HG02588 (cell line): ENCODE measurements around the gene JADE2.
"Not testable (repeated sequence)": the region's sequence is repeated elsewhere in the genome, so short reads cannot be mapped to it uniquely, and the experiment has no call there.

Experiments used
- ATAC-seq: cut with Tn5 transposase; IDR thresholded peaks from one replicate; pipeline ENCODE4 v1.9.1; 2021; ENCODE audit warnings: mild to moderate bottlenecking, moderate library complexity; ENCODE audit not compliant: unreplicated experiment

The JADE2 gene

DNA sequence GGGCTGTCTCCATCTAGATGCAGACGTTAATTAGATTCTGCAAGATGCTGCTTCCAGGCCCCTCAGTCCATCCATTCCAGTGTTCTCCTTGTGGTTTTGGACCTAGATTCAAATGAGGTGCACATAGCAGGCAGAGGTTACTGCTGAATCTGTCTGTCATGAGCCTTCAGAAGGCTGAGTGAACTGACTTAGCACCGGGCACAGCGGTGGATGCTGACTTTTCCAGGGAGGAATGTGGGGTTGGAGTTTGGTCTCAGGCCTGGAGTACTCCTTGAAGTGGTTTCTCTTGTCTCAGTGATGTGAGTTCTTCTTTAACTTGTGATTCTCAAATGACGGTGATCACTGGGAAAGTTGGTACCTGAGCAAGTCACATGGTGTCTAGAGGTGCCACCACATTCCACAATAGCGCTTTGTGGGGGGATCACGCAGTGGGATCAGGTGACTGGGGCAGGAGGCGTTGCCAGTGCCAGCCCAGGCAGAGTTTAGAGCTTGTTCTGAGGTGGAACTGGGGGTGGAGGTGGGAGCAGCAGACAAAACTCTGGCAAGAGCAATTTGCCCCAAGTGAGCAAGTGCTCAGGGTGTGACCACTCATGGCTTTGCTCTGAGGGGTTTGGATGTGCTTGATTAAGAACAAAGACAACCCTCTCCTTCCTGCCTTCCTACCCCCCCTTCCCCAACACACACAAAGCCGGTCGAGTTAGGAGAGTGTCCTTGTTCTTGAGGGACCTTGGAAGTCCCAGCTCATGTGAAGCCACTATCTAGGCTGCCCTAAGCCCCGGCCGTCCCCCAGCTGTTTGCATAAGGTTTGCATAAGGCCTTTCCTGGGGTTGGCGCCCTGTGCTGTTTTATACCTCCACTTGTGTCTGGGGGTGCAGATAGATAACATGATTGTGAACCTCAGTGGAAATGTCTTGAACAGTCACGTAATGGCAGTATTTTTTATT, 25.1 kb downstream of the JADE2 start:
- ATAC-seq = no peak

DNA sequence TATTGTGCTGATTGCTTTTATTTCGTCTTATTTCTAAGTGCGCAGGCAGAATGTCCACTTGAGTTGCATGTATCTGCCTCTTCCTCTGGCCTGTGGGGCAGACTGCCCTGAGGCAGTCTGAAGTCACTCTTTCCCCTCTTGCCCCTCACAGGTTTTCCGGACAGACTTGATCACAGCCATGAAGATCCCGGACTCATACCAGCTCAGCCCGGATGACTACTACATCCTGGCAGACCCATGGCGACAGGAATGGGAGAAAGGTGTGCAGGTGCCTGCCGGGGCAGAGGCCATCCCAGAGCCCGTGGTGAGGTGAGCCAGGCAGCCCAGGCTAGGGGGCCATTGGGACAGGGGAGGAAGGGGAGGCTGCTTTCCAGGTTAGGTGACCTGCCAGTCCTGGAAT, 26.4 kb downstream of the JADE2 start:
- ATAC-seq = no peak

DNA sequence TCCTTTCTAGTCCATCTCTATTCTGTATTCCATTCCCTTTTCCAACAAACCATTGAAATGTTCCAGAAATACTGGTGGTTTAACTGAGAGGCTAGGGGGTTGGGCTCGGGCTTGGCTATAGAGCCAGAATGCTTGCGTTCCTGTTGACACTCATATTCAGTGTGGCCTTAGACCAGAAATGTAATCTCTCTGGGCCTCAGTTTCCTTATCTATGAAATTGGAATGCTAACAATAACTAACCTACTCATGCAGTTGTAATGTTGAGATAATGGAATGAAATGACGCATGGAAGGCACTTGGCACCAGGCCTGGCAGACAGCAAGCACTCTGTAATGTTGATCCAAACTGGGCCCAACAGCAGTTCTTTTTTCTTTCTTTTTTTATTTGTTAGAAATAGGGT, 26.8 kb downstream of the JADE2 start:
- no peak for ATAC-seq

DNA sequence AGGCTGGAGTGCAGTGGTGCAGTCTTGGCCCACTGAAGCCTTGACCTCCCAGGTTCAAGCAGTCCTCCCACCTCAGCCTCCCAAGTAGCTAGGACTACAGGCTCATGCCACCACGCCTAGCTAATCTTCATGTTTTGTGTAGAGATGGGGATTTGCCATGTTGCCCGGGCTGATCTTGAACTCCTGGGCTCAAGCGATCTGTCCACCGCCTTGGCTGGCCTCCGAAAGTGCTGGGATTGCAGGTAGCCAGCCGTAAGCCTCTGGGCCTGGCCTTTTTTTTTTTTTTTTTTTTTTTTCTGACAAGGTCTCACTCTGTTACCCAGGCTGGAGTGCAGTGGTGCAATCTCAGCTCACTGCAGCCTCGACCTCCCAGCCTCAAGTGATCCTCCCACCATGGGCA, 27.2 kb downstream of the JADE2 start:
- ATAC-seq = not testable (repeated sequence)

DNA sequence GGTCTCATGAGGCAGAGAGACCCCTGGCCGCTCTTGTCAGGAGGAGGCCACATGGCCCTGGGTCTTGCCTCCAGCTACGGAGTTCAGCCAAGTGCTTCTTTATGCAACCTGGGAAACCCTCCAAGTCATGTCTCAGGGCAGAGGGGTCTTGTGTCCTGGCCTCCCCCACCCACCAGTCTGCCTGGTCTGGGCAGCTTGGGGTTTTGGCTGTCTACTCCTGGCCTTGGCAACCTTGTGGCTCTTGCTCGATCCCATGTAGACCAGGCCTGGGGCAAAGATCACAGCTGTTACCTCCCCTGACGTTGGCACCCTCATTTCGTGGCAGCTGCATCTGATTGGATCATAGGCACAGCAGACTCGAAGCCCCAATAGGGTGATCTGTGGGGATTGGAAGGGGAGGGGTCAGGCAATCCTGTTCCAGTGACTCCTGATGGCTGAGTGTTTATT, 28.4 kb downstream of the JADE2 start:
- ATAC-seq = no peak

DNA sequence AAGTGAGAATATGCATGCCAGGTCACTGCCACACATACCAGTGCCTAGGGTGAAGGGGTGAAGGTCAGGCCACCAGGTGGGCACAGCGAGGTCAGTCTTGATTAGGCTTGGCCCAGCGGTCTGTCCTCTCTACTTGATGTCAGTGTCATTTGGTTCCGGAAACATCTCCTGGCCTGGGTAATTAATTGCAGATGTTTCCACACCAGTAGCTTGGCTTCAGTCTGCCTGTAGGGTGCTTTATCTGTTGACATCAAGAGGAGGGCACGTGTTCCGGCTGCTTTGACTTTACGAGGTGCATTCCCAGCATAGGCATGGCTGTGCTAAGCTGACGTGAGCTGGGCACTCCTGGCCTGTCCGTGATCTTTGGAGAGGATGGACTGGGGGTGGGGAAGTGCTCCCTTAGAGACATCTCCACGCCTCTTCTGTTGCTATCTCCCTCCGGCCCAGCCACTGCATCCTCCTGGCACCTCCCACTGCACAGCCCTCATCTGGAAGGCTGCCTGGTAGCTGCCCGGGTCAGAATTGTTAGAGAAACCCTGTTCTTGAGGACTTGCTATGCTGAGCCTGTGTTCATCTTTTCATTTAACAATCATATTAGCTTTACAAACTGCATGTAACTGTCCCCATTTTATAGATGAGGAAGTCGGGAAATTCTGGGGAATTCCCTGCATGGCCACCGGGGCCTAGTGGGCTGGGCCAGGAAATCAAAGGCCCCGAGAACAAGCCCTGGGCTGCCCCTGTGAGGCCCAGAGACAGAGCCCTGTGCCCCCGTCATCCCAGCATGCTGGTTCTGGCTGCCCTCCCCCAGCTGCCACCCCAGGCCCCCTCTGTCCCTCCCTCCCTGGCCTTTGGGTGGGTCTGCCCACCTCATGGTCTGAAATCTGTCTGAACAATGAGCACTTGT, 29.1 kb downstream of the JADE2 start:
- ATAC-seq = peak; percentile 40

DNA sequence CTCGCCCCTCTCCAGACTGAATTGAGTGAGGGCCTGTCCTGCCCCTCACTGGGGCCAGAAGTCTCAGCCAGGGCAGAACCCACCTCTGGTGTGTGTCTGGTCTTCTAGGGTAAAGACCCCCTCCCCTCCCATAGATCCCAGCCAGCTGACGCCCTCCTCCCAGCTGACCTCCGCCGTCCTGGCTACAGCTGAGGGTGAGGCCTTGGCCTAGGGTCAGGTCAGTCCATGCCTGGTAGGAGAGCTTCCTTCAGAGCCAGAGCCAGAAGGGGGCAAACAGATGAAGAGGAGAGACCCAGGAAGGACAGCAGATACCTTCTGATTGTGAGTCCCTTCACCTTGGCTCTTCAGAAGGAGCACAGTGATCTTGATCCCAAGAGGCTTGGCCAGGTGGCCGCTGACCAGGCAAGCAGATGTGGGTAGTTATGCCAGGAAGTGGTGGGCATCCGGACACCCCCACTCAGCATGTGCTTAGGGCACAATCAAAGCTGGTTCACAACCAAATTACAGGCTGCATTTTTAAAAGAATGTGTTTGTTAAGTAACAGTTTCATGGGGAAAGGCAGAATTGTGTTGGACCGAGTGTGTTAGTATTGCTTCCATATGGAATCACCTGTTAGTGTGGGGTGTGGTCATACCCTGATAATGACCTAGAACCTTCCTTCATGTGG, 29.9 kb downstream of the JADE2 start:
- ATAC-seq = no peak

DNA sequence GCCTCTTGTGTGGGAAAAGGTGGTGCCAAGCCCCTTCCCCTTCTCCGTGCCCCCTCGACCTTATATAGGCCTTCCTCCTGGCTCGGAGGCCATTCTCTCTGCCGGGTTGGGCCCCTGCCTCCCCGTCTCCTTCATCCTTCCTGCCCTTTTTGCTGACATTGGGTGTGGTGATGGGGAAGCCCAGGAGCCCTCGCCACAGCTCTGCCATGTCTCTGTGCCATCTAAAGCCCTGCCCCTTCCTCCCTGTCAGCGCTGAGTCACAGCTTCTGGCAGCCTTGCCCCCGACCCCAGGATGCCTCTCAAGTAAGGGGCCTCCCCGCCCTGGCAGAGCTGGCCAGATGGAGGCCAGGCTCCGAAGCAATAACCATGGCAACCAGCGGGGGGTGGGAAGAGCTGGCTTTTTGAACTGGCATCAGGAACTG, 30.4 kb downstream of the JADE2 start:
- ATAC-seq = peak; percentile 42

DNA sequence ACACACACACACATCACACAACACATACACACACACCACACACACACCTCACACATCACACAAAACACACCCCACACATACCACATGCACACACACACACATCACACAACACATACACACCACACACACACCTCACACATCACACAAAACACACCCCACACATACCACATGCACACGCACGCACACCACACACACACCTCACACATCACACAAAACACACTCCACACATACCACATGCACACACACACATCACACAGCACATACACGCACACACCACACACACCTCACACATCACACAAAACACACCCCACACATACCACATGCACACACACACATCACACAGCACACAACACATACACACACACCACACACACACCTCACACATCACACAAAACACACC, 31.1 kb downstream of the JADE2 start:
- ATAC-seq = not testable (repeated sequence)

DNA sequence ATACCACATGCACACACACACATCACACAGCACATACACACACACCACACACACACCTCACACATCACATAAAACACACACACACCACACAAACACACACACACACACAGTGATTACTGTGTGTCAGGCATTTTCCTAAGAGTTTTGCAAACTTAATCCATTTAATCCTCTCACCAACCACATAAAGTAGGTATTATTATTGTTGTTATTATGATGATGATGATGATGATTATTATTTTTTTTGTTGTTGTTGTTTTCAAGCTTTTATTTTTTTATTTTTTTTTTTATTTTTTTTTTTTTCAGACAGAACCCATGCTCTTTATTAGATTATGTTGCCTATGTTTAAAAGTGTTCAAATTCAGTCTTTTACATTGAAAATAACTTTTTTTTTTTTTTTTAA, 31.5 kb downstream of the JADE2 start:
- ATAC-seq = no peak

DNA sequence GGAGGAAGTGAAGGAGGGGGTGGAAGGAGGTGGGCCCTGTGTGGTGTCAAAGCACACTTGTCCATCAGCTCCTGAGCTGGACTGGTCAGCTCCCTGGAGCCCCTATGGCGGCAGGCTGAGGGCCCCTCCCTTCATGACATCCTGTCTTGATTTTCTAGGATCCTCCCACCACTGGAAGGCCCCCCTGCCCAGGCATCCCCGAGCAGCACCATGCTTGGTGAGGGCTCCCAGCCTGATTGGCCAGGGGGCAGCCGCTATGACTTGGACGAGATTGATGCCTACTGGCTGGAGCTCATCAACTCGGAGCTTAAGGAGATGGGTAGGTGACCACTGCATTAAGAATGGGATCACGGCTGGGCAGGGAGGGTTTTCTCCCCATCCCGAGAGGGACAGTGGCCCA, 34.2 kb downstream of the JADE2 start:
- ATAC-seq = no peak

DNA sequence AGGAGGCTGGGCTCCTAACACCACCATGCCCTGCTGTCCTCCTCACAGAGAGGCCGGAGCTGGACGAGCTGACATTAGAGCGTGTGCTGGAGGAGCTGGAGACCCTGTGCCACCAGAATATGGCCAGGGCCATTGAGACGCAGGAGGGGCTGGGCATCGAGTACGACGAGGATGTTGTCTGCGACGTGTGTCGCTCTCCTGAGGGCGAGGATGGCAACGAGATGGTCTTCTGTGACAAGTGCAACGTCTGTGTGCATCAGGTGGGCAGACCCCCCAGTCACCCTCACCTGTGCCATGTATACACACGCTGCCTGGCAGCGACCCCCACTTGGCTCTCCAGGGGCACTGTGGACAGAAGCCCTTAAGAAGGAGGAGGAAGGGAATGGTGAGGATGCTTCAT, 35.2 kb downstream of the JADE2 start:
- ATAC-seq = no peak

DNA sequence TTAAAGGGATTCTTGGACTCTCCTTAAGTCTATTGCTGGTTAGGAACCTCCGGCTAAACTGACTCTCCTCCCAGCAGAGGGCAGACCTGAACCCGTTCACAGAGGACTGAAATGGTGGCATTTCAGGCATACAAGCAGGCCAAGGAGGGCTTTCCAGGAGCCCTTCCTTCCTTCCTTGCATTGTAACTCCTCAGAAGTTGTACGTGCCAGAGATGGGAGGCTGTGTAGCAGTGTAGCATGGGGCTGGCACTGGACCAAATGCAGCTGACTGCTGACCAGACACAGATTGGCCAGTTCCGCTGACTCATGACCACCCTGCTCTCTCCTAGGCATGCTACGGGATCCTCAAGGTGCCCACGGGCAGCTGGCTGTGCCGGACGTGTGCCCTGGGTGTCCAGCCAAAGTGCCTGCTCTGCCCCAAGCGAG, 36.4 kb downstream of the JADE2 start:
- no peak for ATAC-seq

DNA sequence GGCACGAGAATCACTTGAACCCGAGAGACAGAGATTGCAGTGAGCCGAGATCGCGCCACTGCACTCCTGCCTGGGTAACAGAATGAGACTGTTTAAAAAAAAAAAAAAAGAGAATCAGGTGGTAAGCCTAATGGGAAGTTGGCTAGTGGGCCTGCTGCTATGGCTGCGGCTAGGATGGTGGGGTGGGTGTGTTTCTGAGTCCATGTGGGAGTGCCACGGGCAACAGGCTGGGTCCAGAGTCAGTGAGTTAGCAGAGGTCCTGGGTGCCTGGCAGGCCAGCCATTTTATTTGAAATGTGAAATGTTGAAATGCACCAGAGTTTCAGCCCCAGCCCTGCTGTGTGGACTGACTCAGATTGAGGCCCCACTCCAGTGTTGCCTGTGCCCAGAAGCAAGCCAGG, 37.8 kb downstream of the JADE2 start:
- ATAC-seq = no peak

DNA sequence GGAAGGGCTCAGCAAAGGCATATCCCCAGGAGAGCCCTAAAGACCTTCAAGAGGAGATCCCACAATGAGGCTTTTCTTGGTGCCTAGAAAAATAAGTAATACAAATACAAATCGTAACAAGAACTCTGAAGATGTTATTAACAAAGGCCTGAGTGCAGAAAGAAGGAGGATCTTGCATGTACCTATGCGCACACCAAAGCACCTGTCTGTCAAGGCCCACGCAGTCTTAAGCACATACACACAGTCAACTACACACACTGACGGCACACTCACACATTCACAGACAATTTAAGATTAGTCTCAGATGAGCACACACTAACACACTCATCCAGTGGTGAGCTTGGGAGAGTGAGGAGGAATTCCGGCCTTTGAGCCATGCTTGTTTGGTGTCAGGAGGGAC, 38.5 kb downstream of the JADE2 start:
- no peak for ATAC-seq

DNA sequence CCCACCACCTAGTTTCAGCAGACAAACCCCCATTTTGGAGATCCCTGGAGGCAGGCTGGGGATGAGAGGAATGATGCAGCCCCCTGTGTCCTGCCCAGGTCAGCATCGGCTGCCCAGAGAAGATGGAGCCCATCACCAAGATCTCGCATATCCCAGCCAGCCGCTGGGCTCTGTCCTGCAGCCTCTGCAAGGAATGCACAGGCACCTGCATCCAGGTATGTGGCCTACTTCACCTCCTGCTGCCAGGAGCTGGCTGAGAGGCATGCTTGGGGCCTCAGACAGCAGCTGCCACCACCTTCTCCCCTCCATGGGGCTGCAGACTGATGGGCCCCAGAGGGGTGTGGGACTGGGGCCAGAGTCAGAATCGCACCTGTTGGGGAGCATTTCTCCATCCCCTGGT, 38.9 kb downstream of the JADE2 start:
- ATAC-seq = no peak

DNA sequence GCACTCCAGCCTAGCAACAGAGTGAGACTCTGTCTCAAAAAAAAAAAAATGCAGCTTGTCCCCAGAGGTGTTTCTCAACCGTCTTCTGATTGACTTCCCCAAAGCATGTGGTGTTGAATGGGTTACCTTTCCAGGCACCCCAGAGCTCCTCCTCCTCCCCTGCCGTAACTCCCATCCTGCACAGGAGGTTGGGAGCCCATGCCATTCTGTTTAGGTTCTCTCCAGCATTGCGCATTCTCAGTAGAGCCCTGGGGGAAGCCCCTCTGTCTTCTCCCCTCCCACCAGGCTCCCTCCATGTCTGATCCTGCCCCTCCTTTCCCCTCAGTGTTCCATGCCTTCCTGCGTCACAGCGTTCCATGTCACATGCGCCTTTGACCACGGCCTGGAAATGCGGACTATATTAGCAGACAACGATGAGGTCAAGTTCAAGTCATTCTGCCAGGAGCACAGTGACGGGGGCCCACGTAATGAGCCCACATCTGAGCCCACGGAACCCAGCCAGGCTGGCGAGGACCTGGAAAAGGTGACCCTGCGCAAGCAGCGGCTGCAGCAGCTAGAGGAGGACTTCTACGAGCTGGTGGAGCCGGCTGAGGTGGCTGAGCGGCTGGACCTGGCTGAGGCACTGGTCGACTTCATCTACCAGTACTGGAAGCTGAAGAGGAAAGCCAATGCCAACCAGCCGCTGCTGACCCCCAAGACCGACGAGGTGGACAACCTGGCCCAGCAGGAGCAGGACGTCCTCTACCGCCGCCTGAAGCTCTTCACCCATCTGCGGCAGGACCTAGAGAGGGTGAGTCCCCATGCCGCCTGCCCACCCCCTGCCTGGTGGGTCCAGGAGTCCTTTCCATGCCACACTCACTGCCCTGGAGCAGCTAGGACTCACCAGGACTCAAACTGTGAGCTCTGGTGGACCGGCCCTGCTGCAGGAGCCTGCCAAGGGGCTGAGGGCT, 40.6 kb downstream of the JADE2 start:
- no peak for ATAC-seq

DNA sequence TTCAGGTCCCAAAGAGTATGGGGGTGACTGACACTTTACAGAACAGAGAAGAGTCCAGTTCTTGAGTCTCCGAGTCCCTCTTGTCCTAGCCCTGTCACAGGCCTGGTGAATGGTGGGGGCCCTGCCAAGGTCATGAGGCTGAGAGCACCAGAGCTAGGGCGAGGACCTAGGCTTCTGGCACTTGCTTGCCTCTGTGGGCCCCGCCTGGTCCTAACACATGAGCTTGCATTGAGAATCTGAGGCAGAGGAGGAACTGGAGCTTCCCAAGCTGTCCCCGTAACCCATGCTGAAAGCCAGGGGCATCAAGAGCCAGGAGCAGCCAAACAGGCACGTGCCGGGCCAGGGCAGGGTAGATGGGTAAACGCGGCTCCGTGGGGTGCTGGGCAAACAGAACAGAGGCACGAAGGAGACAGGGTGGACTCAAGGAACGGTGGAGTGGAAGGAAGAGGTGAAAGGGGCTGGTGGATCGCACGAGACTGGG, 41.3 kb downstream of the JADE2 start:
- ATAC-seq = no peak

DNA sequence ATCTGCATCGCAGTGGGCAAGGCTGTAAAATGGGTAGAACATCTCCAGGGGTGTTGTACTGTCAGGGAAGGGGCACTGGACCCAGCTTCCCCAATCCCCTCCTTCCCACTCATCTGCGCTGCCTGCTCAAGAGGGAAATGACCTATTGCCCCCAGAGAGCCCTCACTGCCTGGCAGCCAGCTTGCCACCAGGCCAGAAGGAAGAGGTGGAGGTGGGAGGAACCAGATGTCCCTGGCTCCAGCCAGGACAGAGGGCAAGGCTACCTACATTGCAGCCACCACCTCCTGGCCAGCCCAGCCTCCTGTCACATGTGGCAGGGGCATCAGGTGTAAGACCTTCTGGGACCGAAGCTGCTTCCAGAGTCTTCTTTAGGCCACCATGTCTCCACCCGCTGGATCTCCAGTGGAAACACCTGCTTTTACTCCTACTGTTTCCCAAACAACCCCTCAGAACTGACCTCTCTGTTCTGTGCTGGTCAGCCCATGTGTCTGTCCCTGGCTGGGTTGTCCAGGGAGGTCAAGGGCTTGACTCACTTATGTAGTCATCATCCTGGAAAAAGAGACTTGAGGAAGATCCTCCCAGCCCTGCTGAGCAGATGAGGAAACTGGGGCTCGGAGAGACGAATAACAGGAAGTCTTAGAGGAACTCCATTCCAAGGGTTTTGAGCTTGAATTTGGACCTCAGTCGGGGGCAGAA, 42.3 kb downstream of the JADE2 start:
- ATAC-seq = no peak
